GM23338 (cell line): Measurements from ENCODE around the gene OPRL1. TPM values are rescaled to one million over a fixed set of nuclear protein-coding genes. Genes with fewer than 3 reads are reported as not detected.

Experiments used
- ATAC-seq: fragments of 200-7000 bp; cut with Tn5 transposase; 3 replicates; pipeline ENCODE4 v1.9.1; 2020
- DNase-seq: peaks from one replicate; pipeline ENCODE4 v3.0.0-alpha.2; 2015; ENCODE audit warnings: low spot score
- H2AFZ ChIP-seq: fragments of 200-600 bp; sonication (generic); 2 replicates; pipeline ENCODE4 v1.8.0; 2016; ENCODE audit warnings: antibody characterized with exemption, mild to moderate bottlenecking, moderate library complexity
- H3F3A ChIP-seq: fragments of 200-600 bp; sonication (generic); replicated peaks from 2 replicates; pipeline ENCODE4 v1.8.0; 2017; ENCODE audit warnings: antibody characterized with exemption, mixed run types, low read depth
- H3K27ac ChIP-seq: fragments of 200-600 bp; sonication (generic); 2 replicates; pipeline ENCODE4 v1.6.1; 2016; ENCODE audit warnings: low read depth
- H3K27me3 ChIP-seq: fragments of 200-600 bp; sonication (generic); 2 replicates; pipeline ENCODE4 v1.8.0; 2016; ENCODE audit warnings: mild to moderate bottlenecking, mixed run types, moderate library complexity; ENCODE audit not compliant: insufficient read depth
- H3K36me3 ChIP-seq: fragments of 200-600 bp; sonication (generic); 2 replicates; pipeline ENCODE4 v1.8.0; 2016; ENCODE audit warnings: mild to moderate bottlenecking; ENCODE audit not compliant: insufficient read depth
- H3K4me1 ChIP-seq: fragments of 200-600 bp; sonication (generic); 2 replicates; pipeline ENCODE4 v1.8.0; 2016; ENCODE audit warnings: mild to moderate bottlenecking, moderate library complexity; ENCODE audit not compliant: insufficient read depth
- H3K4me2 ChIP-seq: fragments of 200-600 bp; sonication (generic); 2 replicates; pipeline ENCODE4 v1.7.1; 2017; ENCODE audit warnings: mixed run types
- H3K4me3 ChIP-seq: fragments of 200-600 bp; sonication (generic); 2 replicates; pipeline ENCODE4 v1.6.1; 2016; ENCODE audit warnings: mixed run types
- H3K79me2 ChIP-seq: fragments of 200-600 bp; sonication (generic); replicated peaks from 2 replicates; pipeline ENCODE4 v1.8.0; 2017; ENCODE audit warnings: mild to moderate bottlenecking; ENCODE audit not compliant: insufficient read depth
- H3K9me2 ChIP-seq: fragments of 200-600 bp; sonication (generic); 2 replicates; pipeline ENCODE4 v1.8.0; 2017; ENCODE audit not compliant: insufficient read depth
- H4K20me1 ChIP-seq: fragments of 200-600 bp; sonication (generic); replicated peaks from 2 replicates; pipeline ENCODE4 v1.8.0; 2017; ENCODE audit warnings: mild to moderate bottlenecking; ENCODE audit not compliant: insufficient read depth
- H3K27ac Mint-ChIP-seq: 2 replicates; pipeline ENCODE4 v1.8.0; 2020; ENCODE audit warnings: inconsistent platforms, mild to moderate bottlenecking, moderate library complexity, mixed read lengths
- H3K27me3 Mint-ChIP-seq: 3 replicates; pipeline ENCODE4 v1.8.0; 2022; ENCODE audit warnings: low read depth, mild to moderate bottlenecking, moderate library complexity, mixed read lengths, inconsistent platforms; ENCODE audit not compliant: insufficient read depth, poor library complexity
- H3K36me3 Mint-ChIP-seq: 3 replicates; pipeline ENCODE4 v1.8.0; 2021; ENCODE audit warnings: low read depth, mild to moderate bottlenecking, inconsistent platforms, moderate library complexity, mixed read lengths
- H3K4me1 Mint-ChIP-seq: 3 replicates; pipeline ENCODE4 v1.8.0; 2020; ENCODE audit warnings: mild to moderate bottlenecking, inconsistent platforms, mixed read lengths
- H3K4me3 Mint-ChIP-seq: 3 replicates; pipeline ENCODE4 v1.8.0; 2021; ENCODE audit warnings: moderate library complexity, mild to moderate bottlenecking, inconsistent platforms, mixed read lengths
- H3K9me3 Mint-ChIP-seq: 3 replicates; pipeline ENCODE4 v1.8.0; 2020; ENCODE audit warnings: moderate library complexity, mild to moderate bottlenecking, inconsistent platforms, mixed read lengths
- EZH2phosphoT487 ChIP-seq: fragments of 200-600 bp; sonication (generic); IDR thresholded peaks from one replicate; pipeline ENCODE4 v1.8.1; 2018; ENCODE audit warnings: antibody characterized with exemption; ENCODE audit not compliant: unreplicated experiment
- NANOG ChIP-seq: IDR thresholded peaks from 2 replicates; pipeline ENCODE4 v1.6.1; 2016; ENCODE audit warnings: antibody characterized with exemption, borderline replicate concordance
- POLR2AphosphoS5 ChIP-seq: IDR thresholded peaks from 2 replicates; pipeline ENCODE4 v1.6.1; 2016; ENCODE audit warnings: antibody characterized with exemption, low read depth
- ZNF114 ChIP-seq: fragments of 250-450 bp; sonication (Bioruptor Pico); IDR thresholded peaks from 2 replicates; pipeline ENCODE4 v1.5.0; 2020; ENCODE audit warnings: mild to moderate bottlenecking, moderate library complexity
- ZNF331 ChIP-seq: fragments of 250-450 bp; sonication (Bioruptor Pico); IDR thresholded peaks from 2 replicates; pipeline ENCODE4 v1.5.0; 2020; ENCODE audit warnings: low read depth, mild to moderate bottlenecking, moderate library complexity
- polyA plus RNA-seq: library from polyadenylated mRNA; unstranded; fragments of >200 nt; fragmentation: Nextera tagmentation; extraction: Ambion mirVana; gene quantifications from 2 replicates; pipeline ENCODE4 v1.2.1, GENCODE V29; 2016
- total RNA-seq: library from RNA; depleted of rRNA; stranded (reverse); fragments of >200 nt; shearing (Covaris generic); gene quantifications from 2 replicates; pipeline ENCODE4 v1.2.3, GENCODE V29; 2014
- TF ChIP-seq, protein P1 (sequence below): fragments of 250-450 bp; sonication (Bioruptor Pico); IDR thresholded peaks from 2 replicates; pipeline ENCODE4 v1.5.0; 2020; ENCODE audit warnings: mild to moderate bottlenecking, moderate library complexity
- TF ChIP-seq, protein P2 (sequence below): IDR thresholded peaks from 2 replicates; pipeline ENCODE4 v1.6.1; 2016; ENCODE audit warnings: antibody characterized with exemption
- TF ChIP-seq, protein P3 (sequence below): IDR thresholded peaks from one replicate; pipeline ENCODE4 v1.6.1; 2018; ENCODE audit warnings: antibody characterized with exemption; ENCODE audit not compliant: unreplicated experiment

The OPRL1 gene
- total and polyA plus RNA-seq, 2 experiments from 2014 or later = 0.27 to 1.1 TPM

DNA sequence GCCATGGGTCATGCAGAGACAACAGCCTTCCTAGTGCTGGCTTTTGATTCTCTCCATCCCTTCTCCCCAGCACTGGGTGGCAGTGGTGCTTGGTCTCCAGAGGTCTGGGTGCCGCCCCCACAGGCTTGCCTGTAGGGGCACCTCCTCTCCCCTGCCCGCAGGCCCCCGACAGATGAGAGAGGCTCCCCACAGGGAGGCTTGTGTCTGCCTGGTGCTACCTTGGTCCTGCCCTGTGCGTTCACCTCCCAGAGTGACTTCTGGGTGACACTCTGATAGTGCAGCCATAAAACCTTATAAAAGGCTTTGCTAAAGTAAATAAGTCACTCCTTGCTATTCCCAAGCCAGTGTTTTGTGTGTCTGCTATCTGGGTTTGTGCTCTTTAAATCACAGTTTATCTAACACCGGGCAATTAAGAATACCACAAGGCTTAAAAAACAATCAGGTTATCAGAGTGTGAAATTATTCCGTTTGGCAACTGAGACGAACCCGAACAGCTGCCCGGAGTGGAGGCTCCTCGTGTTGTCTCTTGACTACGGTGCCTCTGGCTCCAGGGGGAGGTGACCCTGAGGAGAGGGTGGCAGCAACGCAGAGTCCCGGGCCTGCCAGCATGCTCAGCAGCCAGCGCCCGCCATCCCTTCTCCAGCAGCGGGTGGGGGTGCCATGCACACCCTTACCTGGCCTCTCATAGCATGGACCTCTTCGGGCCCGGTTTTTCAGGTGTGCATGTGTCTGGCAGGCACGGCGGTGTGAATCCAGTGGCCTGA, 49.3 kb upstream of the OPRL1 start (continued):
- TF ChIP-seq, protein P1, sequence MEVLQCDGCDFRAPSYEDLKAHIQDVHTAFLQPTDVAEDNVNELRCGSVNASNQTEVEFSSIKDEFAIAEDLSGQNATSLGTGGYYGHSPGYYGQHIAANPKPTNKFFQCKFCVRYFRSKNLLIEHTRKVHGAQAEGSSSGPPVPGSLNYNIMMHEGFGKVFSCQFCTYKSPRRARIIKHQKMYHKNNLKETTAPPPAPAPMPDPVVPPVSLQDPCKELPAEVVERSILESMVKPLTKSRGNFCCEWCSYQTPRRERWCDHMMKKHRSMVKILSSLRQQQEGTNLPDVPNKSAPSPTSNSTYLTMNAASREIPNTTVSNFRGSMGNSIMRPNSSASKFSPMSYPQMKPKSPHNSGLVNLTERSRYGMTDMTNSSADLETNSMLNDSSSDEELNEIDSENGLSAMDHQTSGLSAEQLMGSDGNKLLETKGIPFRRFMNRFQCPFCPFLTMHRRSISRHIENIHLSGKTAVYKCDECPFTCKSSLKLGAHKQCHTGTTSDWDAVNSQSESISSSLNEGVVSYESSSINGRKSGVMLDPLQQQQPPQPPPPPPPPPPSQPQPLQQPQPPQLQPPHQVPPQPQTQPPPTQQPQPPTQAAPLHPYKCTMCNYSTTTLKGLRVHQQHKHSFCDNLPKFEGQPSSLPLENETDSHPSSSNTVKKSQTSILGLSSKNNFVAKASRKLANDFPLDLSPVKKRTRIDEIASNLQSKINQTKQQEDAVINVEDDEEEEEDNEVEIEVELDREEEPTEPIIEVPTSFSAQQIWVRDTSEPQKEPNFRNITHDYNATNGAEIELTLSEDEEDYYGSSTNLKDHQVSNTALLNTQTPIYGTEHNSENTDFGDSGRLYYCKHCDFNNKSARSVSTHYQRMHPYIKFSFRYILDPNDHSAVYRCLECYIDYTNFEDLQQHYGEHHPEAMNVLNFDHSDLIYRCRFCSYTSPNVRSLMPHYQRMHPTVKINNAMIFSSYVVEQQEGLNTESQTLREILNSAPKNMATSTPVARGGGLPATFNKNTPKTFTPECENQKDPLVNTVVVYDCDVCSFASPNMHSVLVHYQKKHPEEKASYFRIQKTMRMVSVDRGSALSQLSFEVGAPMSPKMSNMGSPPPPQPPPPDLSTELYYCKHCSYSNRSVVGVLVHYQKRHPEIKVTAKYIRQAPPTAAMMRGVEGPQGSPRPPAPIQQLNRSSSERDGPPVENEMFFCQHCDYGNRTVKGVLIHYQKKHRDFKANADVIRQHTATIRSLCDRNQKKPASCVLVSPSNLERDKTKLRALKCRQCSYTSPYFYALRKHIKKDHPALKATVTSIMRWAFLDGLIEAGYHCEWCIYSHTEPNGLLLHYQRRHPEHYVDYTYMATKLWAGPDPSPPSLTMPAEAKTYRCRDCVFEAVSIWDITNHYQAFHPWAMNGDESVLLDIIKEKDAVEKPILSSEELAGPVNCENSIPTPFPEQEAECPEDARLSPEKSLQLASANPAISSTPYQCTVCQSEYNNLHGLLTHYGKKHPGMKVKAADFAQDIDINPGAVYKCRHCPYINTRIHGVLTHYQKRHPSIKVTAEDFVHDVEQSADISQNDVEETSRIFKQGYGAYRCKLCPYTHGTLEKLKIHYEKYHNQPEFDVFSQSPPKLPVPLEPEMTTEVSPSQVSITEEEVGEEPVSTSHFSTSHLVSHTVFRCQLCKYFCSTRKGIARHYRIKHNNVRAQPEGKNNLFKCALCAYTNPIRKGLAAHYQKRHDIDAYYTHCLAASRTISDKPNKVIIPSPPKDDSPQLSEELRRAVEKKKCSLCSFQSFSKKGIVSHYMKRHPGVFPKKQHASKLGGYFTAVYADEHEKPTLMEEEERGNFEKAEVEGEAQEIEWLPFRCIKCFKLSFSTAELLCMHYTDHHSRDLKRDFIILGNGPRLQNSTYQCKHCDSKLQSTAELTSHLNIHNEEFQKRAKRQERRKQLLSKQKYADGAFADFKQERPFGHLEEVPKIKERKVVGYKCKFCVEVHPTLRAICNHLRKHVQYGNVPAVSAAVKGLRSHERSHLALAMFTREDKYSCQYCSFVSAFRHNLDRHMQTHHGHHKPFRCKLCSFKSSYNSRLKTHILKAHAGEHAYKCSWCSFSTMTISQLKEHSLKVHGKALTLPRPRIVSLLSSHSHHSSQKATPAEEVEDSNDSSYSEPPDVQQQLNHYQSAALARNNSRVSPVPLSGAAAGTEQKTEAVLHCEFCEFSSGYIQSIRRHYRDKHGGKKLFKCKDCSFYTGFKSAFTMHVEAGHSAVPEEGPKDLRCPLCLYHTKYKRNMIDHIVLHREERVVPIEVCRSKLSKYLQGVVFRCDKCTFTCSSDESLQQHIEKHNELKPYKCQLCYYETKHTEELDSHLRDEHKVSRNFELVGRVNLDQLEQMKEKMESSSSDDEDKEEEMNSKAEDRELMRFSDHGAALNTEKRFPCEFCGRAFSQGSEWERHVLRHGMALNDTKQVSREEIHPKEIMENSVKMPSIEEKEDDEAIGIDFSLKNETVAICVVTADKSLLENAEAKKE (CRISPR knock-in tag) = no peak
- no peak for TF ChIP-seq NANOG
- TF ChIP-seq, protein P2, sequence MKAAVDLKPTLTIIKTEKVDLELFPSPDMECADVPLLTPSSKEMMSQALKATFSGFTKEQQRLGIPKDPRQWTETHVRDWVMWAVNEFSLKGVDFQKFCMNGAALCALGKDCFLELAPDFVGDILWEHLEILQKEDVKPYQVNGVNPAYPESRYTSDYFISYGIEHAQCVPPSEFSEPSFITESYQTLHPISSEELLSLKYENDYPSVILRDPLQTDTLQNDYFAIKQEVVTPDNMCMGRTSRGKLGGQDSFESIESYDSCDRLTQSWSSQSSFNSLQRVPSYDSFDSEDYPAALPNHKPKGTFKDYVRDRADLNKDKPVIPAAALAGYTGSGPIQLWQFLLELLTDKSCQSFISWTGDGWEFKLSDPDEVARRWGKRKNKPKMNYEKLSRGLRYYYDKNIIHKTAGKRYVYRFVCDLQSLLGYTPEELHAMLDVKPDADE = no peak

DNA sequence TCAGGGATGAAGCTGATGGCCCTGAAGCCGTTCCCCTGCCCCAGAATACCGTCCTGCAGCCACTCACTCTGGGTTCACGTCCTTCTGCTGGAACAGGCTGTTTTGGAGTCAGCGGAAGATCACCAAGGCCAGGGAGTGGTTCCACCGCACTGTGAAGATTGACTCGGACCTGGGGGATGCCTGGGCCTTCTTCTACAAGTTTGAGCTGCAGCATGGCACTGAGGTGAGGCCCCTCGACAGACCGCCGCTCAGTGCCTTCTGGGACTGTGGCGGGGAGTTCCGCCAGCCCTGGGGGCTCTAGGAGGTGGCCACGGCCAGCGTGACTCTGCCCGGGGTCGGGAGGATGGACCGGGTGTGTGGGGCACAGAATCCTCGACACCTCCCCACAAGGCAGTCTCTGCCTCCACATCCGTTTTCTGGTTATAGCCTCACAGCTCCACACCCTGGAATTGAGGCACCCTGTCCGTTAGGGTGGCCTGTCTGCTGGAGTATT, 48.0 kb upstream of the OPRL1 start:
- DNase-seq (no peak), ATAC-seq (no peak)
- peaks cover 5% of the 10 kb centered on the region; the same call in 1 of the 2 replicates for H3F3A ChIP-seq
- H3K9me3 Mint-ChIP-seq = no peaks in the 10 kb centered on the region
- no peaks in the 10 kb centered on the region for H4K20me1 ChIP-seq
- peaks cover 47% of the 10 kb centered on the region for H3K36me3 Mint-ChIP-seq
- H3K4me2 ChIP-seq = no peak overlapping the region
- no peak overlapping the region for H3K4me3 ChIP-seq
- H3K4me3 Mint-ChIP-seq = no peak overlapping the region
- H3K36me3 ChIP-seq = peaks cover 3% of the 10 kb centered on the region; the same call in 1 of the 2 replicates
- H3K79me2 ChIP-seq = no peaks in the 10 kb centered on the region
- H3K27me3 Mint-ChIP-seq = peaks cover 12% of the 10 kb centered on the region
- peaks cover 14% of the 10 kb centered on the region for H3K4me1 ChIP-seq
- peaks cover 18% of the 10 kb centered on the region for H3K4me1 Mint-ChIP-seq
- no peak overlapping the region for H3K27ac ChIP-seq
- H3K9me2 ChIP-seq = no peaks in the 10 kb centered on the region
- H2AFZ ChIP-seq = no peak overlapping the region
- H3K27me3 ChIP-seq = no peaks in the 10 kb centered on the region
- H3K27ac Mint-ChIP-seq = no peak overlapping the region
- TF ChIP-seq ZNF114 (CRISPR knock-in tag) = no peak
- TF ChIP-seq POLR2AphosphoS5 = no peak
- TF ChIP-seq EZH2phosphoT487 = no peak
- TF ChIP-seq ZNF331 (CRISPR knock-in tag) = no peak
- TF ChIP-seq, protein P3, sequence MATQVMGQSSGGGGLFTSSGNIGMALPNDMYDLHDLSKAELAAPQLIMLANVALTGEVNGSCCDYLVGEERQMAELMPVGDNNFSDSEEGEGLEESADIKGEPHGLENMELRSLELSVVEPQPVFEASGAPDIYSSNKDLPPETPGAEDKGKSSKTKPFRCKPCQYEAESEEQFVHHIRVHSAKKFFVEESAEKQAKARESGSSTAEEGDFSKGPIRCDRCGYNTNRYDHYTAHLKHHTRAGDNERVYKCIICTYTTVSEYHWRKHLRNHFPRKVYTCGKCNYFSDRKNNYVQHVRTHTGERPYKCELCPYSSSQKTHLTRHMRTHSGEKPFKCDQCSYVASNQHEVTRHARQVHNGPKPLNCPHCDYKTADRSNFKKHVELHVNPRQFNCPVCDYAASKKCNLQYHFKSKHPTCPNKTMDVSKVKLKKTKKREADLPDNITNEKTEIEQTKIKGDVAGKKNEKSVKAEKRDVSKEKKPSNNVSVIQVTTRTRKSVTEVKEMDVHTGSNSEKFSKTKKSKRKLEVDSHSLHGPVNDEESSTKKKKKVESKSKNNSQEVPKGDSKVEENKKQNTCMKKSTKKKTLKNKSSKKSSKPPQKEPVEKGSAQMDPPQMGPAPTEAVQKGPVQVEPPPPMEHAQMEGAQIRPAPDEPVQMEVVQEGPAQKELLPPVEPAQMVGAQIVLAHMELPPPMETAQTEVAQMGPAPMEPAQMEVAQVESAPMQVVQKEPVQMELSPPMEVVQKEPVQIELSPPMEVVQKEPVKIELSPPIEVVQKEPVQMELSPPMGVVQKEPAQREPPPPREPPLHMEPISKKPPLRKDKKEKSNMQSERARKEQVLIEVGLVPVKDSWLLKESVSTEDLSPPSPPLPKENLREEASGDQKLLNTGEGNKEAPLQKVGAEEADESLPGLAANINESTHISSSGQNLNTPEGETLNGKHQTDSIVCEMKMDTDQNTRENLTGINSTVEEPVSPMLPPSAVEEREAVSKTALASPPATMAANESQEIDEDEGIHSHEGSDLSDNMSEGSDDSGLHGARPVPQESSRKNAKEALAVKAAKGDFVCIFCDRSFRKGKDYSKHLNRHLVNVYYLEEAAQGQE = no peak
